ENCODE results near the gene LDLRAD3.
A peak's percentile ranks its signal among the peaks of the same experiment; 100 is the strongest.

LDLRAD3 gene

DNA sequence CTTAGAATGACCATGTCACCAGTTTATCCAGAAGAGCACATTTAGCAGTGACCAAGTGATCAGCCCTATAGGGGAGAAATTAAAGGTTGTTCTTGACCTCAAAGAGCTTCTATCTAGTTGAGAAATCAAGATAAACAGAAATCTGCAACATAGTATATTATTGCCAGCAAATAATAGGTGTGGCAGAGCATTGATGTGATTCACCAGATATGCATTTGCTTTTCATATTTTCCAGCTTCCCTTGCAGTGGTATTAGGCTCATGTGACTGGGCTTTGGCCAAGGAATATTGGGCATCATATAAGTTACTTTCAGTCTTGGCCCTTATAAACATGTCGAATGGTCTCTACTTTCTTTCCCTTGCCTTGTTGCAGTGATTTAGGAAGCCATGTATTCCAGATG lies 310.9 kb downstream of the LDLRAD3 start:
- DNase-seq = no peak

DNA sequence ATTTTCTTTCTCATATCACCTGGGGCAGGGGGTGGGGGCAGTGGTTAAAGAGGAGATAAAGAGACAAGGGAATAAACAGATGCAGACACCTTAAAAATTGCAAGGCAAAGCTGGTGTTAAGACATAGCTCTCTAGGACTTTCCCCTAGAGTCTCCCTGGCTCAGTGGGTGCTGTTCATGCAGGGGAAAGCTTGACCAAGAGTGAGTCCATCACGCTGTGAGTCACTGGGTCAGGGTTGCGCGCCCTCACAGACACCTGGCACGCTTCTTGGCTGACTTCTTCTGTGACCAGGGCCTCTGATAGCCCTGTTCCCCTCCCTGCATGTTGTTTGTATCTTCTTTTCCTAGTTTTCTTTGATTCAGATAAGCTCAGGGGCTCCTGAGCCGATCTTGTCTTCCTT lies 313.5 kb downstream of the LDLRAD3 start:
- no peak for DNase-seq

GRCh38 chr11:36258730-36259360 lies 315.0 kb downstream of the LDLRAD3 start:
- no peak for DNase-seq

DNA sequence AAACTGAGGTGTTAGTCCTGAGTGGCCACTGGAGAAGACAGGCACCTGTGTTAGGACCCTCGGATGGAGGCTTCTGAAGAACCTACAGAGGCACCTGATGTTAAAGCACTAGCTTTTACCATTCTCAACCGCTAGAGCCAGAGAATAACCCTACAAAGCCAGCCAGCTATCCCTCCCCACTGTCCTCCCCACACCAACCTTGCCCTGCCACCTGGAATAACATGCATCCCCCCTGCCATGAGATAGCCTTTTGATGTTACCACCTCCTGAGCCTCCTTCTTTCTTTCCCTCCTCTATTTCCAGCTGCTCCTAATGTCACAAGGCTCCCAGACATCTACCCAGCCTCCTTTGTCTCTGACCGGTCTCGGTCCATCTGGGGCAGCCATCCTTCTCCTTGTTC lies 317.2 kb downstream of the LDLRAD3 start:
- DNase-seq = no peak

- DNase-seq = no peak
These were observed 320.4 kb downstream of the LDLRAD3 start for GRCh38 chr11:36264011-36264972.

DNA sequence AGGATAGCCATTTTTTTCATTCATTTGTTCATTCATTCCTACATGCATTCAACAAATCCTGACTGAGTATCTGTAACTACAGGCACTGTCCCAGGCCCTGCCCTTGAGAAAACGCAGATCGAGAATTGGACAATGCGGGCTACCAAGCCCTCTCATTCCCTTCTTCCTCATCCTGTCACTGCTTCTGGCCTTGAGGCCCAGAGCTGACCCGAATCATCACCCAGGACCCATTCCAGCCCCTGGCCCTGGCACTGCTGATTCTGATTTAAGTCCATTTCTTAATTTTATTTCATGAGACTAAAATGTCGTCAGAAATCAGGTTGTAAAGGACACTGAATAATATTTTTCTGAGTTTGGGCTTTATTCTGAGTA lies 321.1 kb downstream of the LDLRAD3 start:
- DNase-seq = no peak

- DNase-seq = peak; percentile 26
These were observed 322.1 kb downstream of the LDLRAD3 start for GRCh38 chr11:36265793-36266628.

DNA sequence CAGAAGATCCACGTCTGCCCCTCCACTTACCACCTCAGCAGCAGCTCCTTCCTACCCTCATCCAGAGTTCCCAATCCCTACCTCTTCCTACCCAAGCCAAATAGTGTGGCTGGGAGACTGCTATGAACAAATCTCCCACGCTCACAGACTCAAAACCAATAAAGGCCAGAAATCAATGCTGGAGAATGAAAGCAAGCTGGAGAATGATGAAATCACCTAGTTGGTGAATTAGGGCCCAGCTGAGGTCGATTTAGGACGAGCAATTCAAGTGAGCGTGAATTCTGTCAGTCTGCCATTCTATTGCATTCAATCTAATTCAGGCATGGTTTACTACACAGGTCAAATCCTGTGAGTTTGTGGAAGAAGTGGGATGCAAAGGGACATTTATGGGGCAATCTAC lies 322.9 kb downstream of the LDLRAD3 start:
- DNase-seq = no peak

DNA sequence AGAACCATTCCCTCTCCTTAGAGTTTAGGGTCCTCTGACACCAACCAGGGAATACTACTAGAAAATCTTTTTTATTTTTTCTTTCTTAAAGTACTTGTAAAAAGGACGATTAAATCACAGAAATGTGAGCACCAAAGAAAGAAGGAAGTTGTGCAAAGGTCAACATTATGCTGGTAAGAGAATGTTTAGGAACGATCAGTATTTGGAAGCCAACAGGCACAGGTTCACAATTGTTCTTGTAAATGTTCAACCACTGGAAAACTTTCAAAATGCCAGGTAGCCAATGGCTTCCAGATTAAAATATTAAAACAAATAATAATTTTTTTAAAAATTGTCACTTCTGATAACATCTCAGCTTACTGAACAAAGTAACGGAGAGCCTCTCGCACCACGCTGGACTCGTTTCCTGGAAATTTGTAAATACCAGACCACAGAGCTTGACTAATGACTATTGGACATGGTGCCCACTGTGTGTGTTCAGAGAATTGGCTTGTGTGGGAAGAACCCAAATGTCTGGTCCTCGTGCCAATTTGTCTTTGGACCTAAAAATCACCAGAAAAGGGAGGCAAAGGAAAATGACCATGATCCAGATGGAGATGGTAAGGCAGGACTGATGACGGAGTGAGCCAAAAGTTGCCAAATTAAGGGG lies 324.6 kb downstream of the LDLRAD3 start:
- DNase-seq = no peak

DNA sequence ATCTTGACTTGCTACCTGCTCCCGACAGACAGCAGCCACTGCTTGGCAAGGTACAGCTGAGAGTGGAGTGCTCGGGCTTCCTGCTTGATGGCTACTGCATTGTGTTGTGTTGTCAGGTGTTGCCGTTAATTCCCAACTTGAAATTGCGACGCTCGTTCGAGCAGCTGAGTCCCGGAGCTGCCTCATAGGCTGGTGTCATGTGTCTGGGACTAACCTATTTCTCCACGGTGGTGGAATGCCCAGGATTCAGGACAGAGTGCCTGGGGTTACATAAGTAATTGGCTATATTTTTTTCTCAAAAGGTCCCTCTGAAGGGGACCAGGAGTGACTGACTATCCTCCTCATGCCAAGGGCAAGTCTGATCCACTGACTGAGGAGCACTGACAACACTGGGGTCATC lies 326.8 kb downstream of the LDLRAD3 start:
- no peak for DNase-seq

- no peak for DNase-seq
These were observed 328.0 kb downstream of the LDLRAD3 start for GRCh38 chr11:36271794-36272407.

GRCh38 chr11:36273110-36273509 lies 329.2 kb downstream of the LDLRAD3 start:
- no peak for DNase-seq

GRCh38 chr11:36274414-36274813 lies 330.6 kb downstream of the LDLRAD3 start:
- no peak for DNase-seq

GRCh38 chr11:36278531-36279282 lies 334.8 kb downstream of the LDLRAD3 start:
- no peak for DNase-seq

GRCh38 chr11:36280531-36280930 lies 336.7 kb downstream of the LDLRAD3 start:
- no peak for DNase-seq

Measured in activated CD4-positive, alpha-beta T cell treated with anti-CD3 and anti-CD28 coated beads for 1 hour (primary cell).